GM12872 (cell line): ENCODE results near the gene RALGAPA2.

Source experiments
- TF ChIP-seq, protein P1 (sequence below): IDR thresholded peaks from 3 replicates; pipeline ENCODE4 v1.5.1; 2011; ENCODE audit warnings: low read depth, mild to moderate bottlenecking, low read length, moderate library complexity; ENCODE audit not compliant: insufficient read depth

RALGAPA2 gene

DNA sequence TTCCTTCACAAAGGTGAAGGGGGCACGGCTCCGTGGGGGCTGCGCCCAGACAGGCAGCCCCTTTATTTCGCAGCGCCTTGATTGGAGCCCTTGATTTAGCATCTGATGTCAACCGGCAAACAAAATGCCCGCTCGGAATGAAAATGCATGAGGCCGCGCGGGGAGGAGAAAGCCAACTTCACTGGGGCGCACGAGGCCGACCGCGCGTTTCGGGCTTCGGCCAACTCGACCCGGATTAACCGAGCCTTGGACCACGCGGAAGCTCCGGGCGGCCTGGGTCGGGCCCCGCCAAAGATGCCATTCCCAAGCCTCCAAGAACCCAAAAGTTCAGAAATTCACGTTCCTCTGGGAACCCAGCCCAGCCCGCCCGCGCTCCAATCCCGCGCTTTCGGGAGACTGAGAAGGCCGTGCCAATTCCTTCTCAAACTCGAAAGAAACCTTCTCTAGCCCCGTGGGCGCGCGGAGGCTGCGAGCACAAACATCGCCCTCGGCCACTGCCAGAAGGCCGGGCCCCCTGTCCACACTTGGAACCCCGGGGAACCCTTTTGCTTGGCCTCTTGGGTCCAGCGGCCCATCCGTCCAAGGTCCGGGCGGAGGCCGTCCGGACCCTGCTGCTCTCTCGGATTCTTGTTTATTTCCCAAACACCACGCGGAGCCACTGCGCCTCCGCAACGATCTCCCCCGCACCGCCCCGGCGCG is 345.4 kb downstream of the RALGAPA2 start:
- TF ChIP-seq, protein P1, sequence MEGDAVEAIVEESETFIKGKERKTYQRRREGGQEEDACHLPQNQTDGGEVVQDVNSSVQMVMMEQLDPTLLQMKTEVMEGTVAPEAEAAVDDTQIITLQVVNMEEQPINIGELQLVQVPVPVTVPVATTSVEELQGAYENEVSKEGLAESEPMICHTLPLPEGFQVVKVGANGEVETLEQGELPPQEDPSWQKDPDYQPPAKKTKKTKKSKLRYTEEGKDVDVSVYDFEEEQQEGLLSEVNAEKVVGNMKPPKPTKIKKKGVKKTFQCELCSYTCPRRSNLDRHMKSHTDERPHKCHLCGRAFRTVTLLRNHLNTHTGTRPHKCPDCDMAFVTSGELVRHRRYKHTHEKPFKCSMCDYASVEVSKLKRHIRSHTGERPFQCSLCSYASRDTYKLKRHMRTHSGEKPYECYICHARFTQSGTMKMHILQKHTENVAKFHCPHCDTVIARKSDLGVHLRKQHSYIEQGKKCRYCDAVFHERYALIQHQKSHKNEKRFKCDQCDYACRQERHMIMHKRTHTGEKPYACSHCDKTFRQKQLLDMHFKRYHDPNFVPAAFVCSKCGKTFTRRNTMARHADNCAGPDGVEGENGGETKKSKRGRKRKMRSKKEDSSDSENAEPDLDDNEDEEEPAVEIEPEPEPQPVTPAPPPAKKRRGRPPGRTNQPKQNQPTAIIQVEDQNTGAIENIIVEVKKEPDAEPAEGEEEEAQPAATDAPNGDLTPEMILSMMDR: no peak

DNA sequence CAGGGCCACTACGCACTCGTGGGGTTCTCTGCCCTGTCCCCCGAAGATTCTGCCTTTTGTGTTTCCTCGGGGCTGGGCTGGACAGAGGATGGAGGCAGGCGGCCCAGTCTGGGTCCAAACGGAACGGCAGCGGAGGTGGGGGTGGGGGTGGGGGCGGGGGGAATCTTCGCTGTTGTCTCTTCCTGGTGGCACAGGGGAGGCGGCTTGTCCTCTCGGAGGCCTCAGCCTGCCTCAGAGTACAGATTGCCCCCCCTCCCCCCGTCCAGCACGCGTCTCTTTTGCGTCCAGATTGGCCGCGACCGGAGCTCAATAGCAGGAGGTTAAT is 345.9 kb downstream of the RALGAPA2 start:
- TF ChIP-seq, protein P1: no peak

DNA sequence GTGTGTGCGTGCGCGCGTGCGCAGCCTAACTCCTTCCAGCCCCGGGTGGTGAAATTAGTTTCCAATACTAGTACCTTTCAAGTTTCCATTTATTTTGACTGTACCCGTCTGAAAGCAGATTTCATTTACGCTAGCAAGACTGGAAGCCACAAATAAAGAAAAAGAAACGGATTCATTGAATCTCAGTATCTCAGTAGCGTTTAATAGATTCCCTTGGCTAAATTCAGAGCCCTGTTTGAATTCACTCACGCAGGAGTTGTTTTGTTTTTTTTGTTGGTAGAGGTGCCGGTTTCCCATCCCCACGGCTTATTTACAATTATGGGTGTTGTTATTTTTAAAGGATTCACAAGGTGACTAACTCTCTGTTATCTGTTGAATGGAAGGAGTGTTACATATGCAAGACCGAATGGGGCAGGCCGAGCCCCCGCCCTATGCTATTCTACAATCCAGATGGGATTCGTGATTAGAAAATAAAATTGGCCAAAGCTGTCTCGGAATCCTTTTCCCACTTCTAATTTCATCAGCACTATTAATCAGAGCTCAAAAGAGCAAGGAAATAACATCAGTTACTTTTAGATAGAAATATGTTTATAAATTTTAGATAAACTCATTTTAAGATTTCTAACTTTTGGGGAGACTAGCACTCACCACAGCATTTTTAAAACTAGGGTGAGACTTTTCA is 346.8 kb downstream of the RALGAPA2 start:
- TF ChIP-seq, protein P1: no peak

DNA sequence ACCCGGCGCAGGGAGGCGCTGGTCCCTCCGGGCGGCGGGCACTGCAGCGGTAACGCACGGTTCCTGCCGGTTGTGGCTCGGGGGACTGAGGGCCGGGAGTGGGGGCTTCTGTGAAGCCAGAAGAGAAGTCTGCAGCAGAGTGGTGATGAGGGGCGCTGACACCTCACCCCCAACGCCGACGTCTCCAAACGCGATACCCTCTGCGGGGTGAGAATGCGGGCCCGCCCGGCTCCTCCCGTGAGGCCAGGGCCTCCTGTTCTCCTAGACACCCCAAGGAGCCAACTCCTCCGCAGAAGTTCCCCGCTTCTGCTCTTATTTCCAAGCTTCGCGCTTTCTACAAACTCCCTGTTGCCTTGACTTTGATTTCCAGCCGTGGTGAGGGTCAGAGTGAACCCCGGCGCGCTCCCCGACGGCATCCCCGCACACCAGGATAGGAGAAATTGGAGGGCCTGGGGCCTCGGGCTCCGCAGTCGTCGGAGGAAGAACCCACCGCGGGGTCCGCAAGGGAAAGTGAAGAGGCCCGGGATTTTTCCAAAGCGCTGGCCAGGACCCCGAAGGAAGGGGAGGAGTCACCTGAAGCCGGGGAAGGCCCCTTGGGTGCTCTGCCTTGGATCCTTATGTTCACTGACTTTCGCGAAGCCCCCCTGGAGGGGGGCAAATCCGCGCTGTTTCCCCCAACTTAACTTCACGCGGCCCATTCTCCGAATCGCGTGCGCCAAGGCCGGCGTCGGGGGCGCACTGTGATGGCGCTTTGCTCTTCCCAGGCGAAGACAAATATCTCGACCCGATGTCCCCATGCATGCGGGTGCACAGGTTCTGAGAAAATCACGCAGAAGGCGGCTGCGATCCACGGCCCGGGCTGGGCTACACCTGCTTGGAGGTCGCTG is 347.6 kb downstream of the RALGAPA2 start:
- TF ChIP-seq, protein P1: no peak

DNA sequence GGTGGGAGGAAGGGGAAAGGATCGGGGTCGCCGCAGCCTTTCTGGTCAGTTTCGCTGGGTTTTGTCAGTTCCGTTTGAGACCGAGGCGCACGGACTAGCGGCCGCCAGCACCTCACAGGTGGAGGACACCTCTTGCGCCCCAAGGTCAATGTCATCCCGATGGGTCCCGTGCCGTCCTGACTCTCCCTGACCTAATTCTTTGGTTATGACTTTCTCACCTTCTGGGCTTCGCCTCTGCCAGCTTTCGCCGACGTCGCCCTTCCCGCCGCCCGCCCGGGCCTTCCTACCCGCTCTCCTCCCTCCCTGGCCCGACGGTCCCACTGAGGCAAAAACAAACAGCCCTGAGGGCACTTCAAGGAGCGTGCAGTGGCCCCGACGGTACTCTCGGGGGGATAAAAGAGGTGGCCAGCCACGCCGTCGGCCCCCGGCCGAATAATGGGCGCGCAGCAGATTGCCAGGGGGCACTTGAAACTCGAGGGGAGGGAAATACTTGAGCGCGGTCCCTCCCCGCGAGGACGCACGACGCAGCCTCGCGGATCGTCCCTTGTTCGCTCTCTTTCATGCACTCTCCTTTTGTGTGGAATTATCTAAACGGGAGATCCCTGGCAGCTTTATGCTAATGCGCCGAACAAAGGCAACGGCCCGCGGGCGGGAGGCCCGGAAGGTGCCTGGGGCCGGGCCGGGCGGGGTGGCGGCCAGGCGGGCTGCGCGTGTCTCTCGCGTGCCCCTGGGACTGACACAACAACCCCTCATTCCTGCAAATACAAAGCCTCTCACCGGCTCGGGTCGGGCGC is 348.4 kb downstream of the RALGAPA2 start:
- TF ChIP-seq, protein P1: no peak

DNA sequence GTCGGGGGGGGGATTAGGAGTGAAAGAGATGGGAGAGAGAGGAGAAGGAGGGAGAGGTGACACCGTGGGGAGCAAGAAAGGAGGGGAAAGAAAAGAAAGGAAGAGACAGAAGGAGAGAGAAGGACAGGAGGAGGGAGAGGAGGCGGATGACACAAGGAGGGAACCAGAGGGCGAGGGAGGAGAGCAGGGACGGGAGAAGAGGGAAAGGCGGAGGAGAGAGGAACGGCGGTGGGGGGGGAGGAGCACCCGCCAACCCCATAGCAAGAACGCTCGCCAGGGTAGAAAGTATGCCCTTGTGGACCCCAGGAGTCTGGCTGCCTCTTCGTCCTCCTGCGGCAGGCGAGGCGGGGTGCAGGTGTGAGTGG is 349.0 kb downstream of the RALGAPA2 start:
- TF ChIP-seq, protein P1: no peak
